ENCODE measurements around the gene HTR3C.
"Not testable (repeated sequence)": the region's sequence is repeated elsewhere in the genome, so short reads cannot be mapped to it uniquely, and the experiment has no call there.

Gene HTR3C

GRCh38 chr3:184015381-184016019 is 37.3 kb upstream of the HTR3C start:
- no peak for TF ChIP-seq Cebpa-rat (IDR thresholded peaks at IDR 0.05)
- peaks cover 38% of the 10 kb centered on the region for H3K36me3 ChIP-seq
- no peaks in the 10 kb centered on the region for H3K9me3 ChIP-seq
- H3K27me3 ChIP-seq = no peaks in the 10 kb centered on the region
- peak overlapping the region; percentile 81 for H3K4me2 ChIP-seq
- H3K4me1 ChIP-seq = peaks cover 28% of the 10 kb centered on the region
- no peak overlapping the region for H3K27ac ChIP-seq
- H3K9ac ChIP-seq = 0 out of 2 replicates have a peak overlapping the region, but pooled peaks have one; percentile 7
- H3K4me3 ChIP-seq = no peak overlapping the region
- peaks cover 24% of the 10 kb centered on the region for H4K20me1 ChIP-seq

GRCh38 chr3:184016169-184016570 is 36.7 kb upstream of the HTR3C start:
- peaks cover 31% of the 10 kb centered on the region for H3K36me3 ChIP-seq
- no peak for TF ChIP-seq Cebpa-rat (IDR thresholded peaks at IDR 0.05)
- no peak overlapping the region for H3K27ac ChIP-seq
- H3K27me3 ChIP-seq = no peaks in the 10 kb centered on the region
- H3K9ac ChIP-seq = 0 out of 2 replicates have a peak overlapping the region, but pooled peaks have one; percentile 7
- peaks cover 28% of the 10 kb centered on the region for H3K4me1 ChIP-seq
- peaks cover 24% of the 10 kb centered on the region for H4K20me1 ChIP-seq
- H3K4me3 ChIP-seq = peak overlapping the region; percentile 93; the same call in 1 of the 2 replicates
- H3K4me2 ChIP-seq = peak overlapping the region; percentile 81
- no peaks in the 10 kb centered on the region for H3K9me3 ChIP-seq

- Histone ChIP-seq H3K27me3 (no peaks in the 10 kb centered on the region), H3K9ac (peak overlapping the region; percentile 84), H3K4me2 (peak overlapping the region; percentile 81), H3K27ac (peak overlapping the region; percentile 72), H3K4me3 (peak overlapping the region; percentile 93), H4K20me1 (peaks cover 24% of the 10 kb centered on the region), H3K4me1 (peaks cover 28% of the 10 kb centered on the region), H3K36me3 (peaks cover 22% of the 10 kb centered on the region), H3K9me3 (no peaks in the 10 kb centered on the region)
- TF ChIP-seq Cebpa-rat (IDR thresholded peaks at IDR 0.05) = no peak
Measured at GRCh38 chr3:184016811-184017671, 35.8 kb upstream of the HTR3C start.

GRCh38 chr3:184017672-184018423 is 35.0 kb upstream of the HTR3C start, which contains the start of gene ABCC5:
Gene ABCC5, minus strand, starts transcription at chr3:184017884. Its CDS starts 3,492 bp downstream, at chr3:184014392.
- Histone ChIP-seq H3K36me3 (peaks cover 14% of the 10 kb centered on the region), H3K27ac (peak within 1 kb of the TSS; percentile 72), H3K9me3 (no peaks in the 10 kb centered on the region), H3K4me3 (peak within 1 kb of the TSS; percentile 93), H3K4me2 (peak within 1 kb of the TSS; percentile 81), H4K20me1 (peaks cover 24% of the 10 kb centered on the region), H3K4me1 (peaks cover 35% of the 10 kb centered on the region), H3K27me3 (no peaks in the 10 kb centered on the region), H3K9ac (peak within 1 kb of the TSS; percentile 84)
- TF ChIP-seq Cebpa-rat (IDR thresholded peaks at IDR 0.05) = no peak

GRCh38 chr3:184018424-184018973 is 34.3 kb upstream of the HTR3C start:
- no peak for TF ChIP-seq Cebpa-rat (IDR thresholded peaks at IDR 0.05)
- peak overlapping the region; percentile 81 for H3K4me2 ChIP-seq
- no peak overlapping the region for H3K27ac ChIP-seq
- peaks cover 35% of the 10 kb centered on the region for H3K4me1 ChIP-seq
- H3K9ac ChIP-seq = peak overlapping the region; percentile 84
- no peaks in the 10 kb centered on the region for H3K27me3 ChIP-seq
- H3K4me3 ChIP-seq = peak overlapping the region; percentile 93
- H3K9me3 ChIP-seq = no peaks in the 10 kb centered on the region
- peaks cover 24% of the 10 kb centered on the region for H4K20me1 ChIP-seq
- H3K36me3 ChIP-seq = peaks cover 8% of the 10 kb centered on the region

GRCh38 chr3:184022323-184022722 is 30.5 kb upstream of the HTR3C start:
- H3K4me2 ChIP-seq = peak overlapping the region; percentile 48
- no peaks in the 10 kb centered on the region for H4K20me1 ChIP-seq

GRCh38 chr3:184025256-184025655 is 27.6 kb upstream of the HTR3C start:
- not testable (repeated sequence) for H3K9me3 ChIP-seq, H4K20me1 ChIP-seq, H3K27ac ChIP-seq, H3K9ac ChIP-seq, H3K27me3 ChIP-seq, H3K4me2 ChIP-seq, H3K4me1 ChIP-seq, H3K4me3 ChIP-seq, H3K36me3 ChIP-seq

More at GRCh38 chr3:184022323-184022722, 30.5 kb upstream of the HTR3C start:
- peaks cover 12% of the 10 kb centered on the region for H3K4me1 ChIP-seq
- no peak overlapping the region for H3K27ac ChIP-seq
- H3K9me3 ChIP-seq = peaks cover 6% of the 10 kb centered on the region; the same call in 1 of the 2 replicates
- H3K27me3 ChIP-seq = no peaks in the 10 kb centered on the region
- no peak for TF ChIP-seq Cebpa-rat (IDR thresholded peaks at IDR 0.05)
- no peak overlapping the region for H3K9ac ChIP-seq
- H3K36me3 ChIP-seq = no peaks in the 10 kb centered on the region
- no peak overlapping the region for H3K4me3 ChIP-seq

- H3K4me3 ChIP-seq, H3K4me1 ChIP-seq, H3K9me3 ChIP-seq, H3K27ac ChIP-seq, H3K4me2 ChIP-seq, H3K36me3 ChIP-seq, H4K20me1 ChIP-seq, H3K9ac ChIP-seq, H3K27me3 ChIP-seq: not testable (repeated sequence)
Measured at GRCh38 chr3:184028275-184028890, 24.5 kb upstream of the HTR3C start.

- H3K4me2 ChIP-seq = no peak overlapping the region
- H3K9ac ChIP-seq = no peak overlapping the region
- H3K4me3 ChIP-seq = no peak overlapping the region
- no peaks in the 10 kb centered on the region for H3K4me1 ChIP-seq
- H3K27ac ChIP-seq = no peak overlapping the region
- TF ChIP-seq Cebpa-rat (IDR thresholded peaks at IDR 0.05) = no peak
- peaks cover 6% of the 10 kb centered on the region; the same call in 1 of the 2 replicates for H3K9me3 ChIP-seq
- H3K36me3 ChIP-seq = no peaks in the 10 kb centered on the region
- no peaks in the 10 kb centered on the region for H4K20me1 ChIP-seq
- H3K27me3 ChIP-seq = no peaks in the 10 kb centered on the region
Measured at GRCh38 chr3:184029443-184029842, 23.4 kb upstream of the HTR3C start.
